ENCODE data around the gene SLC25A24. TPM values are rescaled to one million over a fixed set of nuclear protein-coding genes. Genes with fewer than 3 reads are reported as not detected.

The SLC25A24 gene
- total RNA-seq, 1 donor from 2014 or later, result 55.3 TPM

GRCh38 chr1:108158893-108159453 lies 41.2 kb downstream of the SLC25A24 start:
- Histone ChIP-seq H3K9me3 (ENCODE audit: insufficient read depth, low read depth, low read length) (no peaks in the 10 kb centered on the region), H3K4me3 (ENCODE audit: insufficient read depth, low read depth, low read length) (no peak overlapping the region), H3K4me1 (ENCODE audit: insufficient read depth, low read length) (no peaks in the 10 kb centered on the region), H4K20me1 (ENCODE audit: insufficient read depth, low read length) (peaks cover 3% of the 10 kb centered on the region), H3K9ac (ENCODE audit: low read length) (no peak overlapping the region), H3K4me2 (ENCODE audit: low read length) (no peak overlapping the region), H3K79me2 (ENCODE audit: insufficient read depth, low read length) (peaks cover 11% of the 10 kb centered on the region), H2AFZ (ENCODE audit: low read depth, low read length) (no peak overlapping the region), H3K27me3 (ENCODE audit: insufficient read depth, low read length) (no peaks in the 10 kb centered on the region), H3K36me3 (ENCODE audit: insufficient read depth, low read length) (peaks cover 21% of the 10 kb centered on the region), H3K27ac (ENCODE audit: low read depth, low read length) (no peak overlapping the region)
- peaks cover 17% of the 10 kb centered on the region for H3K36me3 Mint-ChIP-seq (ENCODE audit: low read depth, unreplicated experiment)
- TF ChIP-seq CTCF (IDR thresholded peaks at IDR 0.05; ENCODE audit: insufficient read depth, low read depth, low read length) (no peak), EZH2 (IDR thresholded peaks at IDR 0.05; ENCODE audit: insufficient read depth, low read length) (no peak)
- H3K4me3 Mint-ChIP-seq (ENCODE audit: unreplicated experiment), result no peak overlapping the region
- H3K9me3 Mint-ChIP-seq (ENCODE audit: unreplicated experiment), result peaks cover 3% of the 10 kb centered on the region
- DNase-seq (ENCODE audit: low read depth) (no peak), FAIRE-seq (no peak)
- no peak overlapping the region for H3K27ac Mint-ChIP-seq (ENCODE audit: unreplicated experiment)
- no peaks in the 10 kb centered on the region for H3K27me3 Mint-ChIP-seq (ENCODE audit: low read depth, unreplicated experiment)
- no peaks in the 10 kb centered on the region for H3K4me1 Mint-ChIP-seq (ENCODE audit: low read depth, unreplicated experiment)

- Mint-ChIP-seq H3K4me1 (ENCODE audit: low read depth, unreplicated experiment) (peaks cover 6% of the 10 kb centered on the region), H3K27ac (ENCODE audit: unreplicated experiment) (no peak overlapping the region), H3K27me3 (ENCODE audit: low read depth, unreplicated experiment) (no peaks in the 10 kb centered on the region), H3K9me3 (ENCODE audit: unreplicated experiment) (no peaks in the 10 kb centered on the region), H3K36me3 (ENCODE audit: low read depth, unreplicated experiment) (peaks cover 13% of the 10 kb centered on the region), H3K4me3 (ENCODE audit: unreplicated experiment) (no peak overlapping the region)
- Histone ChIP-seq H3K36me3 (ENCODE audit: insufficient read depth, low read length) (peaks cover 33% of the 10 kb centered on the region), H3K9ac (ENCODE audit: low read length) (no peak overlapping the region), H3K4me1 (ENCODE audit: insufficient read depth, low read length) (peaks cover 10% of the 10 kb centered on the region), H3K4me3 (ENCODE audit: insufficient read depth, low read depth, low read length) (no peak overlapping the region), H3K4me2 (ENCODE audit: low read length) (no peak overlapping the region), H3K79me2 (ENCODE audit: insufficient read depth, low read length) (peaks cover 15% of the 10 kb centered on the region), H3K9me3 (ENCODE audit: insufficient read depth, low read depth, low read length) (no peaks in the 10 kb centered on the region), H3K27ac (ENCODE audit: low read depth, low read length) (no peak overlapping the region), H3K27me3 (ENCODE audit: insufficient read depth, low read length) (no peaks in the 10 kb centered on the region), H2AFZ (ENCODE audit: low read depth, low read length) (no peak overlapping the region), H4K20me1 (ENCODE audit: insufficient read depth, low read length) (peaks cover 3% of the 10 kb centered on the region)
- peak; percentile 17 for DNase-seq (ENCODE audit: low read depth)
- TF ChIP-seq CTCF (IDR thresholded peaks at IDR 0.05; ENCODE audit: insufficient read depth, low read depth, low read length) (no peak), EZH2 (IDR thresholded peaks at IDR 0.05; ENCODE audit: insufficient read depth, low read length) (no peak)
- no peak for FAIRE-seq
Observed at GRCh38 chr1:108154314-108154713, 45.8 kb downstream of the SLC25A24 start.

- no peaks in the 10 kb centered on the region for H3K27me3 Mint-ChIP-seq (ENCODE audit: low read depth, unreplicated experiment)
- H3K4me1 ChIP-seq (ENCODE audit: insufficient read depth, low read length), result peaks cover 10% of the 10 kb centered on the region
- no peak overlapping the region for H3K4me3 Mint-ChIP-seq (ENCODE audit: unreplicated experiment)
- no peak overlapping the region for H3K4me2 ChIP-seq (ENCODE audit: low read length)
- no peak for TF ChIP-seq EZH2 (IDR thresholded peaks at IDR 0.05; ENCODE audit: insufficient read depth, low read length)
- no peak for TF ChIP-seq CTCF (IDR thresholded peaks at IDR 0.05; ENCODE audit: insufficient read depth, low read depth, low read length)
- FAIRE-seq (no peak), DNase-seq (ENCODE audit: low read depth) (no peak)
- peaks cover 11% of the 10 kb centered on the region for H3K79me2 ChIP-seq (ENCODE audit: insufficient read depth, low read length)
- peaks cover 3% of the 10 kb centered on the region for H4K20me1 ChIP-seq (ENCODE audit: insufficient read depth, low read length)
- H2AFZ ChIP-seq (ENCODE audit: low read depth, low read length), result no peak overlapping the region
- no peak overlapping the region for H3K4me3 ChIP-seq (ENCODE audit: insufficient read depth, low read depth, low read length)
- no peak overlapping the region for H3K27ac ChIP-seq (ENCODE audit: low read depth, low read length)
- H3K36me3 Mint-ChIP-seq (ENCODE audit: low read depth, unreplicated experiment), result peaks cover 24% of the 10 kb centered on the region
- H3K27ac Mint-ChIP-seq (ENCODE audit: unreplicated experiment), result no peak overlapping the region
- peaks cover 44% of the 10 kb centered on the region for H3K36me3 ChIP-seq (ENCODE audit: insufficient read depth, low read length)
- no peaks in the 10 kb centered on the region for H3K9me3 Mint-ChIP-seq (ENCODE audit: unreplicated experiment)
- no peak overlapping the region for H3K9ac ChIP-seq (ENCODE audit: low read length)
- peaks cover 6% of the 10 kb centered on the region for H3K4me1 Mint-ChIP-seq (ENCODE audit: low read depth, unreplicated experiment)
- no peaks in the 10 kb centered on the region for H3K9me3 ChIP-seq (ENCODE audit: insufficient read depth, low read depth, low read length)
- no peaks in the 10 kb centered on the region for H3K27me3 ChIP-seq (ENCODE audit: insufficient read depth, low read length)
Observed at GRCh38 chr1:108152782-108153222, 47.3 kb downstream of the SLC25A24 start.
